OCI-M2 (cell line): ENCODE data around the gene TNFRSF13B.
"Not testable (repeated sequence)": the region's sequence is repeated elsewhere in the genome, so short reads cannot be mapped to it uniquely, and the experiment has no call there.

ENCODE experiments used
- DNase-seq: peaks from one replicate; lab custom pipeline; 2025; ENCODE audit not compliant: unreplicated experiment; lab: John Stamatoyannopoulos, UW

The TNFRSF13B gene

DNA sequence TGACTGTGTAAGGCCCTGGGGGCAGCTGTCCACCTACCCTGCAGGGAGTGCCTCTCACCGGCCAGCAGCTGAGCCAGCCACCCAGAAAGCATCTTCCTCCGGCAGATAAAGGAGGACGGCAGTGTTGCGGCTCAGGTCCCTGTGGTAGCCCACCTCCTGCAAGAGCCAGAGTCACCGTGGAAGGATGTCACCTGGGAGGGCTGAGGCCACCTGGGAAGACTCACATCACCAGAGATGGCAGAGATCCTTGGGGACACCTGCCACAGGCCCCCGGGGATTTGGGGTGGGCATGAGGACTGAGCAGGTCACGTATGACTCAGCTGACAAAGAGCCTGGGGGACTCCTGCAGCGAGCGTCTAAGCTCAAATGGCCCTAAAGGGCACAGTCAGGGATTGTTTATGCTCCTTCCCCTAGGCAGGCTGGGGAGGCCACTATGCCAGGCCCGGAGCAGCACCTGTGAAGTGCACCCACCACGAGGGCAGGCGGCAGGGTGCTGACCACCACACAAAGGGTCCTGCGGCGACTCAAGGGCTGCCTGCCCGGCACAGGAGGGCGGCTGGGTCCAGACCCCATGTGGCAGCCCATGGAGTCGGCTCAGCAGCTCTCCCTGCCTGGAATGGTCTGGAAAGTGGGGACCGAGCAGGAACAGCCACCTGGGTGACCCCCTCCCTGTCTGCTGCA is 44.1 kb downstream of the TNFRSF13B start:
- no peak for DNase-seq

DNA sequence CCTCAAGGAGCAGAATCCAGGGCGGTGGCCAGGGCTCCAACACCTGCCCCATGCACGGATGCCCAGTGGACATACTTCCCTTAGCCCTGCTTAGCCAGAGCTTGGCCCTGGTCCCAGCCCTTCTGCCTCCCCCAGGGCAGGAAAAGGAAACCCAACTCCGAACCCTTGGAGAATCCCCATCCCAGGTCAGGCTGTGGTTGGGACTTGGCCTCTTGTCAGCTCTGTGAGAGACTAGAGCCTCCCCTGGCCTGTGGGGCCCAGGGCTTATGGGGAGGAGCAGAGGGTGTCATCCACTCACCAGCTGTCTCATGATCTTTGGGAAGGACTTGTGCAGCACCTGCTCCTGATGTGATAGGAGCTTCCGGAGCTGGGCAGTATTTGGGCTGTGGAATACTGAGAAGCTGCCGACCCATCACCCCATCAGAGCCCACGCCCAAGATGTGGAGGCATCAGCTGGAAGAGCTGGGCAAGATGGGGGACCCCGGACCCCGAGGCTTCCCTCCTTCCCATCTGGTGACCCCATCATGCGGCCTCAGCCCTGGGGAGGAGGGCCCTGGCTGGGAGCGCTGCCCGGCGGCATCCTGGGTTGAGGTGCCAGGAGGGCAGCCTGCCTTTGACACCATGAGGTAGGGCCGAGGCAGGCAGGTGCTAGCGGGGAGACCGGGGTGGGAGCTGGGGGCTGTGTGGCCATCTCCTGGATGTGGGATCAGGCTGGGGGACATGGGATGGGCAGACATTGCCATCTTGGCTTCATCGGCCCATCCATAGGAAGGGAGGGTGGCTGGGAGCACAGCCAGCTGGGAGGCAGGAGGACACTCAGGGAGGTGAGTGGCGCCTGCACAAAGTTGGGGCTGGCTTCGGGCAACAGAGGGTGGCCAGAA is 45.1 kb downstream of the TNFRSF13B start:
- no peak for DNase-seq

DNA sequence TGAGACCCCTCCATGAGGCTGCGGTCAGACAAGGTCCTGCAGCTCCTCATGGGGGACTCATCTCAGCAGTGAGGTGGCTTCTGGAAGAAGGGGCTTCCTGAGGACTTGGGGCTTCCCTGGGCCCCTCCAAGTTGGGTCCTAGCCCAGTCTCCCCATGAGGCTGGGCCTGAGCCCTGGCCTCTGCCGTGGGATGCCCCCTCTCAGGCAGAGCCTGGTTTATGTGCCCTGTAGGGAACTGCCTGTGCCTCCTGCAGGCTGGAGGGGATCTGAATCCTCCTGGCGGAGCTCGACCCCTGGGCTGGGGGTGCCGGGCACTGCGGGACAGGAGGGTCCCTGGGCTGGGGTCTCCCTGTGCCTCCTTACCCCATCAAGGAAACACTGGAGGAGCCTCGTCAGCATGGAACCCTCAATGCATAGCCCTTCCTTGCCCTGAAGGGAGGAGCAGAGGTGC is 45.8 kb downstream of the TNFRSF13B start:
- DNase-seq, result no peak

DNA sequence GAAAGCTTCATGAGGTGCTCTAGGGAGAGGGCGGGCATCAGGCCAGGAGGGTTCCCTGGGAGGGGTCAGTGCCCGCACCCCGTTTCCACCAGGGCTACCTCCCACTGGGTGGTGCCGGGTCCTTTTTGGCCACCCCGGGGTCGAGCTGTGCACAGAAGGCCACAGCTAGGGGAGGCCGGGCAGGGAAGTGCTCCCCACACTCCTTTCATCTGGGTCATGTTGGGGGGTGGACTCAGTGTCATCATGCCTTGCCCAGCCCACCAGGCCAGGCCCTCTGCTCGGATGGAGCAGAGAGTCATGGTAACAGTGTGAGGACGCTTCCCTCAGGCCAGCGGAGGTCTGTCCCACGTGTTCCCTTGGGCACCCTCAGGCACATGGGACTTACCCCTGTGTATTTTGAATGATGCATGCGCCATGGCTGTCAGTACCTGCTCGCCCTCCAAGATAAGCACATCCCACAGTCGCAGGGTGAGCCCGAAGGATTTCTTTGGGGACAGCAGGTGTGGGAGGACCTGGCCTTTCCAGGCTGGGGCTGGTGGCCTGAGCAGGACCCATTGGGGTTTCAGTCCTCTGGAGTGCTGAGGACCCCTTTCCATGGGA is 46.4 kb downstream of the TNFRSF13B start:
- no peak for DNase-seq

DNA sequence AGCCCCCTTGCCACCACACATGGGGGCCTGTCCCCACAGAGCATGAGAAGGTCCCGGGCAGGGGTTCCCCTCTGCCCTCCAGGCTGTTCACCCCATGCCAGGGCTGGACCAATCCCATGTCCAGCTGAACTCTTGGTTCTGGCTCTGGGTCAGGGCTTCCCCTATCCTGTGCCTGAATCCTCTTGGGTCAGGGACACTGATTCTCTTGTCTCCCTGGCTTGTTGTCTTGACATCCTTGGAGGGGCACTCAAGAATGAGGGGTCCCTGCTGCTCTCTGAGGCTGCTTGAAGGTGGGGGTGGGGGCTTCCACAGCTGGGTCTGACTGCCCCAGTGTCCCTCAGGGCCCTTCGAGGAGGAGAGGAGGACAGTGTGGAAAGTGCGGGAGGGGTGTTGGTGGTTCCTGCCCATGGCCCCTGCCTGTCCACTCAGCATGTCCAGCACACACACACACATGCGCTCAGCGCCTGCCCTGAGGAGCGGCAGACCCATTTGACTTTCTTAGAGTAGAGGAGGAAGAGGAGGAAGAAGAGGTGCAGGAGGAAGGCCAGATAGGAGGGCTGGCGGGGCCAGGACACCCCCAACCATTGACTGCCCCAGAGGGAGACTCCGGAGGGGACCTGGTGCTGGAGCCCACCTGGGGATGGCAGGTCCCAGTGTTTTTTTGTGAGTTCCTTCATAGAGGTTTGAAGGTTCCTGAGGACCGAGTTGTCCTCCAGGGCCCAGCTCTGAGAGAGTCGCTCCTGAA is 47.0 kb downstream of the TNFRSF13B start:
- DNase-seq, result no peak

DNA sequence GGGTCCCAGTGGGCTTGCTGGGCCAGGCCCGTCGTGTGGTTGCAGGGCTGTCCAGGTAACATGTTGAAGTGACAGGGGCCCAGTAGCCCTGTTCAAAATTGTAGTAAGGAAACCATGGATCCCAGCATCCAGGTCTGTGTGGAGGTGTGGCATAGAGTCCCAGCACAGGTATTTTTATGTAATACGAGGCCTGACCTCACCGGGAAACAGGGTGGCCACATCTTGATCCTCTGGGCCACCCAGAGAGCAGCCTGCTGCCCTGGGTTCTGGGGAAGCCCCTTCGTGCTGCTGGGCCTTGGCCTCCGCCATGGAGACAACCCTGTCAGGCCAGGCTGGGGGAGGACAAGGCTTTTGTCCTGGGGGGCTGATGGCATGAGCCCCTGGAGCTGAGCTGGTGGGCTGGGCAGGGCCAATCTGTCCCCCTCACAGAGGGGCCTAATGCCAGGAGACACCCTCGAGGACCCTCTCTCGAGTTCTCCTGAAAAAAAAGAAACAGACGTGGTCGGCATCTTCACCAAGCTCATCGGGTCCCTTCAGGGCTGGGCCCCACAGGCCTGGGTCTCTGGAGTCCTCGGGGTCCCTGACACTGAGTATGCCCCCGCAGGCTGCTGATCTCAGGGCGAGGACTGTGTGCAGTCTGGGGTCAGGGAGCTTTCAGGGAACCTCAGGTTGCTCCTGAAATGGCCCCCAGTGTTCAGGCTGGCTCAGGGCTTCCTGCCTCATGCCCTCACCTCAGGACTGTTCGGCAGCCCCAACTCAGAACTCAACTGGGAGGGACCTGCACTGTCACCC is 47.8 kb downstream of the TNFRSF13B start:
- DNase-seq, result no peak

DNA sequence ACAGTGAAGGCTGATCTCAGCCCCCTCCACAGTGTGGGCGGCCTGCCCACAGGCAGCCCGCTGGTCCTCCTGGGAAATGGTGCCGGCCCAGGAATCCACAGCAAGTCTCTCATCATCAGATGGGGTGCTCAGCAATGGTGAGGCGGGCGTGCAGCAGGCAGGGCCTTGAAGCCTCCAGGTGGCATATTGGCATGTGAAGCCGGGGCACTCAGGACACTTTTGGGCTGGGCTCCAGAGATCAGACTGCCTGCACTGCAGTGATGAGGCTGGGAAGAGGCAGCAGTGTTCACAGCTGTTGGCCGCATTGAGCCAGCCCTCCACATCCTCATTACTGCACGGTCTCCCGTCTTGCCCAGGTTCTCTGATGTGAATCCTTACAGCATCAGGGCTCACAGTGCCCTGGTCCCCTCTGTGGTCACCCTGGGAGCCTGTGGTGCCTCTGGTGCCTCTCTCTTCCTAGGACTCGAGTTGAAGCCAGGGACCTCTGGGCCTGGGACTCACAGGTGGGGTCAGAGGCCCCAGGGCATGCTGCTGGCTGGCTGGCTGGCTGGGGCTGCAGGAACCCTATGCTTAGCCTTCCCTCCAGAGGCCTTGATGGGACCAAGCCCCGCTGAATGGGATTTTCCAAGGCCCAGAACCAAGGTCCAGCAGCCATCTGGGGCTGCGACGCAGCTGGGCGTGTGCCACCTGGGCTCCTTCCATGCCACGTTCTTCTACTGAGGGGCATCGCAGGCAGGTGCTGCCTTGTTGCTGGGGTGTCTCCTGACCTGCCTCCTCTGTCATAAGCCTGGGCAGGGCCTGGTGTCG is 48.6 kb downstream of the TNFRSF13B start:
- no peak for DNase-seq

DNA sequence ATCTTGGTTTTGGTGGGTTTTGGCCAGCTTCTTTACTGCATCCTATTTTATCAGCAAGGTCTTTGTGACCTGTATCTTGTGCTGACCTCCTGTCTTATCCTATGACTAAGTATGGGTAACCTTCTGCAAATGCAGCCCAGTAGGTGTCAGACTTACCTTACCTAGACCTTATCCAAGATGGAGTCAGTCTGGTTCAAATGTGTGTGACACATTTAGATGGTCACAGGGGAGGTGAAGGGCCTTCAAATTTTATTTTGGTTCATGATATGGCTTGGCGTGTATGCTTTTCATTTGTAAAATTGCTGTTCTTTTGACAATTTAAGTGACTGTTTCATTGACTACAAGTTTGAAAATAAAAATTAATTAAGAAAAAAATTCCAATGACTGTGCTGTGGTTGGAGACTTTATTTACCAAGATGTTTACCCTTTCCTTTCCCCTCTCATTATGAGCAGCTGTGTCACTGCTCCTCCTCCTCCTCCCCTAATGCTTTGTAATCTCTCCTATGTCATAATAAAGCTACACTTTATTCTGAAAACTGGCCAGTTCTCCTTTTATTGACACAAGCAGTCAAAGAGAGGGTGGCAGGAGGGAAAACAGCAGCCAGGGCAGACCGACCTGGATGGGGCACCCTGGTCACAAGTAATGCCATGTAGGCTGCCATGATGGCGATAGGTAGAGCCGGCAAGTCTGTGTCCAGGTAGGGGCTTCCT is 49.4 kb downstream of the TNFRSF13B start:
- DNase-seq, result no peak

DNA sequence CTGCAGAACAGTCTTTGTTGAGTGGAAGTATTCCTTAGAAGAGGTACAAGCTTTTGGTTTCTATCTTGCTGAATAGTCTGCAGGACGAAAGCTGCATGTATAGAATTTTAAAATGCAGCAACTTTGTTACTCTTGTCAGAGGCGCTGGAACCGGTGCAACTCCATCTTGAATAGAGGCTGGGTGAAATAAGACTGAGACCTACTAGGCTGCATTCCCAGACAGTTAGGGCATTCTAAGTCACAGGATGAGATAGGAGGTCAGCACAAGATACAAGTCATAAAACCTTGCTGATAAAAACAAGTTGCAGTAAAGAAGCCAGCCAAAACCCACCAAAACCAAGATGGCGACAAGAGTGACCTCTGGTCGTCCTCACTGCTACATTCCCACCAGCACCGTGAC is 50.5 kb downstream of the TNFRSF13B start:
- not testable (repeated sequence) for DNase-seq

DNA sequence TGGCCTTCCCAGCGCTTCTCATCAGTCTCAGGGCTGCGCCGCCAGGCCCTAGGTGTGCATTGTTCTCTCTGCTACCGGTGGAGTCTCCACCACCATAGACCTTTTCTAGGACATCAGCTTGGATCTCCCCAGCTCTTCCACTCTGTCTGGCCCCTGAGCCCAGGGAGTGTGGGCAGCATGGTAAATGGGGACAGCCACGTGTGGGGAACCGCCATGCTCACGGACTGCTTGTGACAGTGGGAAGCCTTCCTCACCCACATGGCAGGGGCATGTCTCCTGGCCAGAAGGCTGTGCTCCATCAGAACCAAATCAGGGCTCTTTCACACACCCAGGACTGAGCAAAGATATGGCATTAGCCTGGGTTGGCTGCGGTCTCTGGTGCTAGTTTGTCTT is 51.3 kb downstream of the TNFRSF13B start:
- no peak for DNase-seq

DNA sequence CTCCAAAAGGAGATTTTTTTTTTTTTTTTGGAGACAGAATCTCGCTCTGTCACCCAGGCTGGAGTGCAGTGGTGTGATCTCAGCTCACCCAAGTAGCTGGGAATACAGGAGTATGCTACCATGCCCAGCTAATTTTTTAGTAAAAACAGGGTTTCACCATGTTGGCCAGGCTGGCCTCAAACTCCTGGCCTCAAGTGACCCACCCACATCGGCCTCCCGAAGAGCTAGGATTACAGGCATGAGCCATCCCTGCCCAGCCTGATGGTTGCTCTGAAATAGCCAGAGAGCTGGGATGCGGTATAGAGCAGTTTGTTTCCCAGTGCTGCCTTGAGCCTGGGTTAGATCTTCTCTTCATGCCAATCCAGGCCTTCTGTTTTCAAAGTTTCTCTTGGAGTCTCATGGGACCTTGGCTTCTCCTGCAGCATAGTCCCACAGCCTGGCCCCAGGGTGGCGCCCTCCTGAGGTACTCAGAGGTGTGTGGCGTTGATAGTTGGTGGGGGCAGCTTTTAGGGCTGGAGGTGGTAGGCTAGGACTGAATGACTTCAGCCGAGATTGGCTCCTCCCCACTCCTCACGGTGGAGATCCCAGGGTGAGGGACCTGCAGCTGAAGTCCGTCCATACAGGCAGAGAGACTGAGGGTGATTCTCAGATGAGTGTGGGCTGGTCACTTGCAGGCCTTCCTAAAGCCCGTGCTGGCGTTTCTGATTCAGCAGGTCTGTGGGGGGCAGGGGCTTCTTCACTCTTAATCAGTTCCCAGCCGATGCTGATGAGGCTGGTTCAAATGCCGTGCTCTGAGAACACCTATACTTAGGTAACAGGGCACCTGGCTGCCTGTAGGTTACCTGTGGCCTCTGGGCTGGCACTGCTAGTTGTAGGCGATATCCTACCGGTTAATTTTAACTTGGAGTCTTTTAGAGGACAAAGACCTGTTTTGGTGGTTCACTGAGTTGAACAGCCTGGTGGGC is 52.0 kb downstream of the TNFRSF13B start:
- DNase-seq, result no peak

DNA sequence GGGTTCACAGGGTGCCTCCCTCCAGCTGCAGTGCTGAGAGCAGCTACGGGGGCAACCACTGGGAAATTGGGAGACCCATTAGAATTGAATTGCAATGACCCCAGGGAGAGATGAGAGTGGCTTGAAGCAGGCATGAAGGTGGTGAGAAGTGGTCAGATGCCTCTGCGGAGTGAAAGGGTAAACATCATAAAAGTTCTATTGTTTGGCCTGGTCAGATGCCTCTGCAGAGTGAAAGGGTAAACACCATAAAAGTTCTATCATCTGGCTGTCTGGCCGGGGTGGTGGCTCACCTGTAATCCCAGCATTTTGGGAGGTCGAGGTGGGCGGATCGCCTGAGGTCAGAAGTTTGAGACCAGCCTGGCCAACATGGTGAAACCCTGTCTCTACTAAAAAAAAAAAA is 53.5 kb downstream of the TNFRSF13B start:
- no peak for DNase-seq

DNA sequence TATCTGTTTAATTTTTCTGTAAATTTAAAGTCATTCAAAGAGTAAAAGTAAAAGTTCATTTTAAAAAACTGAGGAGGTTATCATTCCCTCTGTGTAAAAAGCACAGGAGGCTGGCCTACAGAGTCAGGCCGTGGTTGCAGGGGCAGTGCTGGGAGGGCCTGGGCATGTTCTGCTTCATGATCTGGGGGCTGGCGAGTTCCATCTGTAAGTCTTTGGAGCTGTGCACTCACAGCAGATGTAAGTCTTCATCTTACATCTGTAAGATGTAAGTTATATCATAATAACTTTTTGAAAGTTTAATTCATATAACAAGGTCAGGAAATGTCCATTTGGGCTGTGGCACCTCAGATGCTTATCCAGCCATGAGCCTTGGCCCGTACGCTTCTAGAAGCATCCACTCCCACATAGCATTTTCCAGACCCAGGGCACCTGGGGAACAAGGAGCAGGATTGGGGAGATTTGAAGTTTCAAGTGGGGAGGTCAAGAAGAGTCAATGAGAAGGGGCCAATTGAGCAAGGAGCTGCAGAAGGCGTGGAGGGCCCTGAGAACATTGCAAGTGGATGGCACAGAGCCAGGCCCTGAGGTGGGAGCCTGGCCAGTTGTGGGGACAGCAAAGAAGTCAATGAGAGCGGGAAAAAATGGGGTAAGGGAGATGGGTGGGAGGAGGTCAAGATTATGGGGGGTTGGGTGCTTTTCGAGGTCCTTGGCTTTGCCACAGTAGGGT is 54.1 kb downstream of the TNFRSF13B start:
- no peak for DNase-seq

DNA sequence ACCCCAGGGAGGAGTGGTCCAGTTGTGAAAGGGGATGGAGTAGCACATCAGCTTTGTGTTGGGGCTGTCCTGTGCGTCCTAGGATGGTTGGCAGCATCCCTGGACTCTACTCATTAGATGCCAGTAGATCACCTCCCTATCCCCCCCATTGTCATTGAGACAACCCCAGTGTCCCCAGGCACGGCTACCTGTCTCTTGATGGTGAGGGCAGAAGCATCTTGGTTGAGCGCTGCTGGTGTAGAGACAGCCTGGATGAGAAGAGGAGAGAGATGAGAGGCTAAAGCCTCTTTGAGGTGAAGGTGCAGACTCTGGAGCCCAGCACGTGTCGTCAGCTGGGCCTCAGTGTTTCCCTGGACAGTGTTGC is 55.4 kb downstream of the TNFRSF13B start:
- DNase-seq, result no peak

DNA sequence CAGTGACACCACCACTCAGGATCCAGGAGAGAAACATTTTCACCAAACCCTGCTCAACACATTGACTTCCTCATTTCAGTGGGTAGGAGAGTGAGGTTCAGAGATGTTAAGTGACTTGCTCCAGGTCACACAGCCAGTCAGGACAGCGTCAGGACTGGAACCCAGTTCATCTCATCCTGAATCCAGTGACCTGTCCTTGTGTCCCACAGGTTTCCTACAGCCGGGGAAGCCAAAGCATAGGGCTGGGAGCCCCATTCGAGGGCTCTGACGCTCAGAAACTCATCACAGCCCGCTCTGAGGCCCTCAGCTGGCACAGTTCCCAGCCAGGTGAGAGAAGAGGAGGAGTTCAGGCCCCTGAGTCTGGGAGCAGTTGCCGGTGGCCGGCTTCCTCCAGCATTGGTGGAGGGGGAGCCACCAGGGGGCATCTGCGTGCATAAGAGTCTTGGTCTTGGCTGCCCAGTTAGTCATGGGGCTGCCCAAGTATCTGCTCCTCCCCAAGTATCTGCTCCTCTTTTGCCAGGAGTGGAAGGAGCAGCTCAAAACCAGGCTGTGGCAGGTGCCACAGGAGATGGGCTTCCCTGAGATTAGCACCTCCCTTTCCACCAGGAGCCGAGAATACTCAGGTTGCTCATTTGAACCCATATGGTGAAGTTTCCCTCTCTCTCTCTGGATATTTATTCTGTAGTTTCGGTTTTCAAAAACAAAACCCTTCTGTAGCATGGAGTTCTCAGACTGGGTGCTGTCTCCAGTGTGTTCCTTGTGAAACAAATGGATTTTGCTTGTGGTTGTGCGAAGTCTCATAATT is 56.0 kb downstream of the TNFRSF13B start:
- DNase-seq, result no peak

DNA sequence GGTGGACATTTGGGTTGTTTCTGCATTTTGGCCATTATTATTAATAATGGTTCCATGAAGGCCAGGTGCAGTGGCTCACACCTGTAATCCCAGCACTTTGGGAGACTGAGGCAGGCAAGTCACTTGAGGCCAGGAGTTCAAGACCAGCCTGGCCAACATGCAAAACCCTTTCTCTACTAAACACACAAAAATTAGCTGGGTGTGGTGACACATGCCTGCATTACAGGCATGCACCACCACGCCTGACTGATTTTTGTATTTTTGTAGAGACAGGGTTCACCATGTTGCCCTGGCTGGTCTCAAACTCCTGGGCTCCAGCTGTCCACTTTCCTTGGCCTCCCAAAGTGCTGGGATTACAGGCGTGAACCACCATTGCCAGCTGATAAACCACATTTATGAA is 58.5 kb downstream of the TNFRSF13B start:
- no peak for DNase-seq
